ENCODE data around the gene TUBB4B.

TUBB4B gene

GRCh38 chr9:137224830-137225694, 16.0 kb upstream of the TUBB4B start, which contains the start of gene CYSRT1:
Gene CYSRT1, plus strand, starts transcription at chr9:137225174. Its CDS starts 448 bp downstream, at chr9:137225622.
- no peak for DNase-seq (ENCODE audit: insufficient read length, low spot score)
- FAIRE-seq: no peak
- no peak for TF ChIP-seq POLR2AphosphoS5 (IDR thresholded peaks at IDR 0.05; ENCODE audit: low read depth, low read length)
- TF ChIP-seq TAF1 (IDR thresholded peaks at IDR 0.05; ENCODE audit: low read depth, low read length): no peak
- TF ChIP-seq POU2F2 (IDR thresholded peaks at IDR 0.05; ENCODE audit: low read depth, low read length): no peak
- no peak for TF ChIP-seq POLR2A (IDR thresholded peaks at IDR 0.05; ENCODE audit: low read depth, low read length)
- TF ChIP-seq SPI1 (IDR thresholded peaks at IDR 0.05; ENCODE audit: low read depth, low read length): no peak
- TF ChIP-seq PAX5 (IDR thresholded peaks at IDR 0.05; ENCODE audit: insufficient read depth, low read length, severe bottlenecking): no peak

- TF ChIP-seq SPI1 (IDR thresholded peaks at IDR 0.05; ENCODE audit: low read depth, low read length) (no peak), POLR2AphosphoS5 (IDR thresholded peaks at IDR 0.05; ENCODE audit: low read depth, low read length) (no peak), POU2F2 (IDR thresholded peaks at IDR 0.05; ENCODE audit: low read depth, low read length) (no peak), PAX5 (IDR thresholded peaks at IDR 0.05; ENCODE audit: insufficient read depth, low read length, severe bottlenecking) (no peak), POLR2A (IDR thresholded peaks at IDR 0.05; ENCODE audit: low read depth, low read length) (no peak), TAF1 (IDR thresholded peaks at IDR 0.05; ENCODE audit: low read depth, low read length) (no peak)
- DNase-seq (ENCODE audit: insufficient read length, low spot score) (no peak), FAIRE-seq (no peak)
Observed at GRCh38 chr9:137225699-137226331, 15.3 kb upstream of the TUBB4B start.

GRCh38 chr9:137226338-137227053, 14.6 kb upstream of the TUBB4B start:
- FAIRE-seq (peak; percentile 35), DNase-seq (ENCODE audit: insufficient read length, low spot score) (no peak)
- TF ChIP-seq SPI1 (IDR thresholded peaks at IDR 0.05; ENCODE audit: low read depth, low read length) (no peak), POLR2A (IDR thresholded peaks at IDR 0.05; ENCODE audit: low read depth, low read length) (no peak), TAF1 (IDR thresholded peaks at IDR 0.05; ENCODE audit: low read depth, low read length) (no peak), PAX5 (IDR thresholded peaks at IDR 0.05; ENCODE audit: insufficient read depth, low read length, severe bottlenecking) (no peak), POLR2AphosphoS5 (IDR thresholded peaks at IDR 0.05; ENCODE audit: low read depth, low read length) (no peak), POU2F2 (IDR thresholded peaks at IDR 0.05; ENCODE audit: low read depth, low read length) (no peak)

GRCh38 chr9:137227054-137227852, 13.8 kb upstream of the TUBB4B start, which contains the start of gene RNF224:
Gene RNF224, plus strand, starts transcription at chr9:137227502. Its CDS starts 834 bp downstream, at chr9:137228336.
- FAIRE-seq (peak; percentile 98), DNase-seq (ENCODE audit: insufficient read length, low spot score) (peak; percentile 88)
- no peak for TF ChIP-seq POLR2AphosphoS5 (IDR thresholded peaks at IDR 0.05; ENCODE audit: low read depth, low read length)
- TF ChIP-seq PAX5 (IDR thresholded peaks at IDR 0.05; ENCODE audit: insufficient read depth, low read length, severe bottlenecking): no peak
- 0 out of 2 replicates have a peak, but pooled peaks have one; percentile 28 for TF ChIP-seq POU2F2 (IDR thresholded peaks at IDR 0.05; ENCODE audit: low read depth, low read length)
- TF ChIP-seq SPI1 (IDR thresholded peaks at IDR 0.05; ENCODE audit: low read depth, low read length): no peak
- no peak for TF ChIP-seq POLR2A (IDR thresholded peaks at IDR 0.05; ENCODE audit: low read depth, low read length)
- TF ChIP-seq TAF1 (IDR thresholded peaks at IDR 0.05; ENCODE audit: low read depth, low read length): no peak

GRCh38 chr9:137227853-137228505, 13.1 kb upstream of the TUBB4B start:
- no peak for TF ChIP-seq TAF1 (IDR thresholded peaks at IDR 0.05; ENCODE audit: low read depth, low read length)
- no peak for TF ChIP-seq POLR2A (IDR thresholded peaks at IDR 0.05; ENCODE audit: low read depth, low read length)
- no peak for TF ChIP-seq POU2F2 (IDR thresholded peaks at IDR 0.05; ENCODE audit: low read depth, low read length)
- TF ChIP-seq SPI1 (IDR thresholded peaks at IDR 0.05; ENCODE audit: low read depth, low read length): no peak
- TF ChIP-seq PAX5 (IDR thresholded peaks at IDR 0.05; ENCODE audit: insufficient read depth, low read length, severe bottlenecking): no peak
- no peak for TF ChIP-seq POLR2AphosphoS5 (IDR thresholded peaks at IDR 0.05; ENCODE audit: low read depth, low read length)
- FAIRE-seq (no peak), DNase-seq (ENCODE audit: insufficient read length, low spot score) (no peak)

GRCh38 chr9:137228506-137228967, 12.6 kb upstream of the TUBB4B start:
- FAIRE-seq (no peak), DNase-seq (ENCODE audit: insufficient read length, low spot score) (no peak)
- no peak for TF ChIP-seq POU2F2 (IDR thresholded peaks at IDR 0.05; ENCODE audit: low read depth, low read length)
- no peak for TF ChIP-seq PAX5 (IDR thresholded peaks at IDR 0.05; ENCODE audit: insufficient read depth, low read length, severe bottlenecking)
- TF ChIP-seq POLR2A (IDR thresholded peaks at IDR 0.05; ENCODE audit: low read depth, low read length): no peak
- TF ChIP-seq TAF1 (IDR thresholded peaks at IDR 0.05; ENCODE audit: low read depth, low read length): no peak
- no peak for TF ChIP-seq POLR2AphosphoS5 (IDR thresholded peaks at IDR 0.05; ENCODE audit: low read depth, low read length)
- no peak for TF ChIP-seq SPI1 (IDR thresholded peaks at IDR 0.05; ENCODE audit: low read depth, low read length)

- FAIRE-seq (no peak), DNase-seq (ENCODE audit: insufficient read length, low spot score) (no peak)
- TF ChIP-seq POLR2A (IDR thresholded peaks at IDR 0.05; ENCODE audit: low read depth, low read length) (no peak), TAF1 (IDR thresholded peaks at IDR 0.05; ENCODE audit: low read depth, low read length) (no peak), POLR2AphosphoS5 (IDR thresholded peaks at IDR 0.05; ENCODE audit: low read depth, low read length) (no peak), SPI1 (IDR thresholded peaks at IDR 0.05; ENCODE audit: low read depth, low read length) (no peak), POU2F2 (IDR thresholded peaks at IDR 0.05; ENCODE audit: low read depth, low read length) (no peak), PAX5 (IDR thresholded peaks at IDR 0.05; ENCODE audit: insufficient read depth, low read length, severe bottlenecking) (no peak)
Observed at GRCh38 chr9:137228968-137229896, 11.9 kb upstream of the TUBB4B start.
